Measurements from ENCODE around the gene IL13RA1. TPM values are rescaled to one million over a fixed set of nuclear protein-coding genes. Genes with fewer than 3 reads are reported as not detected.
A peak's percentile ranks its signal among the peaks of the same experiment; 100 is the strongest.
"Not testable (repeated sequence)": the region's sequence is repeated elsewhere in the genome, so short reads cannot be mapped to it uniquely, and the experiment has no call there.

The IL13RA1 gene
- total and polyA plus RNA-seq, 3 experiments from 2014 or later, result 0.59 to 0.60 TPM; not detected in 1

GRCh38 chrX:118730500-118731247 is 3.3 kb downstream of the IL13RA1 start:
- peaks cover 6% of the 10 kb centered on the region for H3K27me3 ChIP-seq (ENCODE audit: insufficient read depth, low read length, poor library complexity, severe bottlenecking)
- Mint-ChIP-seq H3K36me3 (no peaks in the 10 kb centered on the region), H3K4me3 (no peak overlapping the region), H3K9me3 (peaks cover 0 to 3% (median 0%) of the 10 kb centered on the region in 5 donors), H3K27me3 (peaks cover 14 to 31% of the 10 kb centered on the region in 2 donors), H3K27ac (peak overlapping the region in 1 of 8 donors; percentile 18), H3K4me1 (peaks cover 3 to 11% (median 5%) of the 10 kb centered on the region in 3 donors)
- no peaks in the 10 kb centered on the region for H3K9me3 ChIP-seq (ENCODE audit: low read length)
- ChIA-PET POLR2A (no interaction called here), CTCF (no interaction called here)
- no peaks in the 10 kb centered on the region for H3K36me3 ChIP-seq (ENCODE audit: insufficient read depth, low read length)
- no peak overlapping the region for H3K27ac ChIP-seq (ENCODE audit: low read depth, low read length)
- no peak overlapping the region for H3K4me3 ChIP-seq (ENCODE audit: low read length)
- H3K4me1 ChIP-seq (ENCODE audit: insufficient read depth, low read length), result peaks cover 4% of the 10 kb centered on the region
- no peak for DNase-seq

- POLR2A ChIA-PET; H3K36me3 Mint-ChIP-seq; H3K27me3 ChIP-seq (ENCODE audit: insufficient read depth, low read length, poor library complexity, severe bottlenecking); H3K4me3 ChIP-seq (ENCODE audit: low read length); H3K4me1 ChIP-seq (ENCODE audit: insufficient read depth, low read length); H3K9me3 Mint-ChIP-seq; H3K27ac ChIP-seq (ENCODE audit: low read depth, low read length); CTCF ChIA-PET; H3K27ac Mint-ChIP-seq; H3K4me3 Mint-ChIP-seq; H3K9me3 ChIP-seq (ENCODE audit: low read length); DNase-seq; H3K36me3 ChIP-seq (ENCODE audit: insufficient read depth, low read length); H3K4me1 Mint-ChIP-seq: not testable (repeated sequence)
- peaks cover 23 to 25% of the 10 kb centered on the region in 2 donors for H3K27me3 Mint-ChIP-seq
These were observed 5.1 kb downstream of the IL13RA1 start for GRCh38 chrX:118732551-118732950.

- no peak overlapping the region for H3K4me3 Mint-ChIP-seq
- Histone ChIP-seq H3K27me3 (ENCODE audit: insufficient read depth, low read length, poor library complexity, severe bottlenecking) (no peaks in the 10 kb centered on the region), H3K27ac (ENCODE audit: low read depth, low read length) (no peak overlapping the region), H3K4me3 (ENCODE audit: low read length) (no peak overlapping the region), H3K4me1 (ENCODE audit: insufficient read depth, low read length) (no peaks in the 10 kb centered on the region), H3K9me3 (ENCODE audit: low read length) (no peaks in the 10 kb centered on the region), H3K36me3 (ENCODE audit: insufficient read depth, low read length) (no peaks in the 10 kb centered on the region)
- peaks cover 24 to 32% of the 10 kb centered on the region in 2 donors for H3K27me3 Mint-ChIP-seq
- no peaks in the 10 kb centered on the region for H3K4me1 Mint-ChIP-seq
- peaks cover 0 to 3% (median 0%) of the 10 kb centered on the region in 3 donors for H3K36me3 Mint-ChIP-seq
- H3K9me3 Mint-ChIP-seq, result peaks cover 0 to 3% (median 2%) of the 10 kb centered on the region in 5 donors
- no peak for DNase-seq
- ChIA-PET CTCF (no interaction called here), POLR2A (no interaction called here)
- no peak overlapping the region for H3K27ac Mint-ChIP-seq
These were observed 7.5 kb downstream of the IL13RA1 start for GRCh38 chrX:118734909-118735308.

GRCh38 chrX:118736394-118737010 is 9.1 kb downstream of the IL13RA1 start:
- POLR2A ChIA-PET, result no interaction called here

GRCh38 chrX:118739577-118739976 is 12.2 kb downstream of the IL13RA1 start:
- H3K36me3 ChIP-seq (ENCODE audit: insufficient read depth, low read length), result no peaks in the 10 kb centered on the region
- ChIA-PET CTCF (no interaction called here), POLR2A (no interaction called here)
- H3K4me1 ChIP-seq (ENCODE audit: insufficient read depth, low read length), result no peaks in the 10 kb centered on the region
- Mint-ChIP-seq H3K27ac (no peak overlapping the region), H3K36me3 (peaks cover 0 to 3% (median 0%) of the 10 kb centered on the region in 3 donors), H3K9me3 (peaks cover 0 to 6% (median 0%) of the 10 kb centered on the region in 5 donors), H3K4me3 (no peak overlapping the region), H3K27me3 (peaks cover 23 to 27% of the 10 kb centered on the region in 2 donors), H3K4me1 (no peaks in the 10 kb centered on the region)
- no peaks in the 10 kb centered on the region for H3K9me3 ChIP-seq (ENCODE audit: low read length)
- H3K27me3 ChIP-seq (ENCODE audit: insufficient read depth, low read length, poor library complexity, severe bottlenecking), result no peaks in the 10 kb centered on the region
- H3K4me3 ChIP-seq (ENCODE audit: low read length), result no peak overlapping the region
- no peak overlapping the region for H3K27ac ChIP-seq (ENCODE audit: low read depth, low read length)
- DNase-seq, result no peak

More at GRCh38 chrX:118736394-118737010, 9.1 kb downstream of the IL13RA1 start:
- Histone ChIP-seq H3K36me3 (ENCODE audit: insufficient read depth, low read length) (no peaks in the 10 kb centered on the region), H3K27me3 (ENCODE audit: insufficient read depth, low read length, poor library complexity, severe bottlenecking) (no peaks in the 10 kb centered on the region), H3K9me3 (ENCODE audit: low read length) (no peaks in the 10 kb centered on the region), H3K4me1 (ENCODE audit: insufficient read depth, low read length) (no peaks in the 10 kb centered on the region), H3K4me3 (ENCODE audit: low read length) (no peak overlapping the region), H3K27ac (ENCODE audit: low read depth, low read length) (no peak overlapping the region)
- no peak for DNase-seq
- peaks cover 0 to 3% (median 2%) of the 10 kb centered on the region in 5 donors for H3K9me3 Mint-ChIP-seq
- H3K36me3 Mint-ChIP-seq, result peaks cover 0 to 3% (median 0%) of the 10 kb centered on the region in 3 donors
- H3K4me3 Mint-ChIP-seq, result no peak overlapping the region
- H3K27me3 Mint-ChIP-seq, result peaks cover 24 to 28% of the 10 kb centered on the region in 2 donors
- H3K27ac Mint-ChIP-seq, result no peak overlapping the region
- CTCF ChIA-PET, result no interaction called here
- no peaks in the 10 kb centered on the region for H3K4me1 Mint-ChIP-seq

GRCh38 chrX:118740276-118740889 is 13.0 kb downstream of the IL13RA1 start:
- Histone ChIP-seq H3K36me3 (ENCODE audit: insufficient read depth, low read length) (no peaks in the 10 kb centered on the region), H3K4me1 (ENCODE audit: insufficient read depth, low read length) (no peaks in the 10 kb centered on the region), H3K4me3 (ENCODE audit: low read length) (no peak overlapping the region), H3K27ac (ENCODE audit: low read depth, low read length) (no peak overlapping the region), H3K27me3 (ENCODE audit: insufficient read depth, low read length, poor library complexity, severe bottlenecking) (no peaks in the 10 kb centered on the region), H3K9me3 (ENCODE audit: low read length) (no peaks in the 10 kb centered on the region)
- Mint-ChIP-seq H3K4me3 (no peak overlapping the region), H3K36me3 (peaks cover 0 to 3% (median 0%) of the 10 kb centered on the region in 3 donors), H3K4me1 (no peaks in the 10 kb centered on the region), H3K9me3 (peaks cover 0 to 6% (median 0%) of the 10 kb centered on the region in 5 donors), H3K27ac (no peak overlapping the region), H3K27me3 (peaks cover 23 to 25% of the 10 kb centered on the region in 2 donors)
- ChIA-PET POLR2A (no interaction called here), CTCF (no interaction called here)
- no peak for DNase-seq

GRCh38 chrX:118742176-118742575 is 14.8 kb downstream of the IL13RA1 start:
- ChIA-PET CTCF (no interaction called here), POLR2A (no interaction called here)
- Histone ChIP-seq H3K36me3 (ENCODE audit: insufficient read depth, low read length) (no peaks in the 10 kb centered on the region), H3K4me1 (ENCODE audit: insufficient read depth, low read length) (no peaks in the 10 kb centered on the region), H3K27ac (ENCODE audit: low read depth, low read length) (no peak overlapping the region), H3K27me3 (ENCODE audit: insufficient read depth, low read length, poor library complexity, severe bottlenecking) (no peaks in the 10 kb centered on the region), H3K9me3 (ENCODE audit: low read length) (no peaks in the 10 kb centered on the region), H3K4me3 (ENCODE audit: low read length) (no peak overlapping the region)
- DNase-seq, result no peak
- no peaks in the 10 kb centered on the region for H3K4me1 Mint-ChIP-seq
- peaks cover 16 to 21% of the 10 kb centered on the region in 2 donors for H3K27me3 Mint-ChIP-seq
- peaks cover 0 to 4% (median 0%) of the 10 kb centered on the region in 5 donors for H3K9me3 Mint-ChIP-seq
- no peak overlapping the region for H3K27ac Mint-ChIP-seq
- H3K36me3 Mint-ChIP-seq, result peaks cover 0 to 3% (median 0%) of the 10 kb centered on the region in 3 donors
- H3K4me3 Mint-ChIP-seq, result no peak overlapping the region

- CTCF ChIA-PET, result no interaction called here
- Mint-ChIP-seq H3K27me3 (peaks cover 8 to 15% of the 10 kb centered on the region in 2 donors), H3K27ac (no peak overlapping the region), H3K4me3 (no peak overlapping the region), H3K36me3 (no peaks in the 10 kb centered on the region), H3K4me1 (no peaks in the 10 kb centered on the region), H3K9me3 (peaks cover 0 to 4% (median 0%) of the 10 kb centered on the region in 5 donors)
- no peaks in the 10 kb centered on the region for H3K9me3 ChIP-seq (ENCODE audit: low read length)
- H3K27me3 ChIP-seq (ENCODE audit: insufficient read depth, low read length, poor library complexity, severe bottlenecking), result no peaks in the 10 kb centered on the region
- no peak for DNase-seq
- H3K36me3 ChIP-seq (ENCODE audit: insufficient read depth, low read length), result no peaks in the 10 kb centered on the region
- H3K27ac ChIP-seq (ENCODE audit: low read depth, low read length), result no peak overlapping the region
- H3K4me3 ChIP-seq (ENCODE audit: low read length), result no peak overlapping the region
- H3K4me1 ChIP-seq (ENCODE audit: insufficient read depth, low read length), result no peaks in the 10 kb centered on the region
- POLR2A ChIA-PET, result no interaction called here
These were observed 18.2 kb downstream of the IL13RA1 start for GRCh38 chrX:118745570-118745969.

All from CD8-positive, alpha-beta memory T cell (primary cell).